ENCODE measurements around the gene TENM4. TPM values are rescaled to one million over a fixed set of nuclear protein-coding genes. Genes with fewer than 3 reads are reported as not detected.
A peak's percentile ranks its signal among the peaks of the same experiment; 100 is the strongest.

The TENM4 gene
- total and polyA plus RNA-seq, 2 of the 8 experiments (the other 6 are each of a cell fraction or from before 2014, with no cell fraction given), result 3.5 to 7.2 TPM

DNA sequence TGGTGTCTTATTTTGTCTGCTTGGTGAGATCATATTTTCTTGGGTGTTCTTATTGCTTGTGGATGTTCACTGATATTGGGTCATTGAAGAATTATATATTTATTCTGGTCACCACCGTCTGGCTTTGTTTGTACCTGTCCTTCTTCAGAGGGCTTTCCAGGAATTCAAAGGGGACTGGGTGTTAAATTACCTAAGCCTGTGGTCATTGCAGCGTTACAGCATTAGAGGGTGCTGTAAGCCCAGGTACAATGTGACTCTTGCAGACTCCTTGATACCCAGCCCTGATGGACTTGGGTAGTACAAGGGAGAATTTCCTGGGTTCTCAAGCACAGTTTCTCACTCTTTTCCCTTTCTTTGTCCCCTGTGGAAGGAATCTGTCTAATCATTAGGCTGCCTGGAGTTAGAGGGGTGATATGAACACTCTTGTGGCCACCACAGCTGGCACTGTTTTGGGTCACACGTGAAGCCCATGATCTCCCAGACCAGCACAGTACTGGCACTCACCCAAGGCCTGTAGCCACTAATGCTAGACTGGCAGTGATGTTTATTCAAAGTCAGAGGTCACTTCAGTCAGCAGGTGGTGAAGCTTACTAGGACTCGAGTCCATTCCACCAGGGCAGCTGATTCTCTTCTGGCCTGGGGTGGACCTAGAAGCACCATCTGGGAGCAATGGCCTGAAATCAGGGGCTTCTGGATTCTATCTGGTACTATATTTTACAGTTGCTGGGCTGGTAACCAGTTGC, 810.1 kb downstream of the TENM4 start:
- no peaks in the 10 kb centered on the region for H4K20me1 ChIP-seq (replicated peaks in 1 of 2; ENCODE audit: control insufficient read depth in 1 of 2, insufficient read depth in 2 of 2, low read length in 2 of 2)
- TF ChIP-seq CTCF (IDR thresholded peaks at IDR 0.05; ENCODE audit: control extremely low read depth in 1 of 3, insufficient read depth in 1 of 3, low read depth in 1 of 3, low read length in 3 of 3) (peak in 2 of 3 experiments; percentile 27 to 61; a peak in 2 of 4 replicates), RAD21 (IDR thresholded peaks at IDR 0.05 in 1 of 2, conservative IDR thresholded peaks at IDR 0.05 in 1 of 2; ENCODE audit: low read depth in 2 of 2, low read length in 2 of 2) (peak; percentile 64 to 70), HDAC6 (IDR thresholded peaks at IDR 0.05; ENCODE audit: low read depth, low read length) (no peak), TEAD4 (IDR thresholded peaks at IDR 0.05; ENCODE audit: low read depth, low read length) (peak; percentile 18; the same call in 1 of the 2 replicates), SIX5 (IDR thresholded peaks at IDR 0.05; ENCODE audit: low read depth, low read length) (0 out of 2 replicates have a peak, but pooled peaks have one; percentile 21), CHD2 (IDR thresholded peaks at IDR 0.05; ENCODE audit: low read length) (no peak), ATF2 (IDR thresholded peaks at IDR 0.05; ENCODE audit: low read length) (no peak)
- no peaks in the 10 kb centered on the region for H3K23me2 ChIP-seq (ENCODE audit: low read depth, low read length)
- H3K4me3 ChIP-seq (ENCODE audit: extremely low read depth in 1 of 4, insufficient read depth in 2 of 4, low read depth in 3 of 4, low read length in 4 of 4), result no peak overlapping the region
- H3K23ac ChIP-seq (ENCODE audit: insufficient read length), result no peak overlapping the region
- H4K91ac ChIP-seq (replicated peaks; ENCODE audit: insufficient read length, low read length), result no peak overlapping the region
- H2BK20ac ChIP-seq (ENCODE audit: low read length), result no peak overlapping the region
- H3K4ac ChIP-seq (replicated peaks; ENCODE audit: insufficient read length, low read depth, low read length), result no peak overlapping the region
- peaks cover 14 to 15% of the 10 kb centered on the region in 2 experiments for H3K9me3 ChIP-seq (ENCODE audit: insufficient read depth in 2 of 2, low read depth in 1 of 2, low read length in 1 of 2)
- no peak overlapping the region for H2AK5ac ChIP-seq (ENCODE audit: low read depth, low read length)
- H3K27ac ChIP-seq (ENCODE audit: low read depth, low read length), result no peak overlapping the region
- no peaks in the 10 kb centered on the region for H3K79me2 ChIP-seq (ENCODE audit: control insufficient read depth in 1 of 2, insufficient read depth in 2 of 2, low read length in 2 of 2)
- H3K4me1 ChIP-seq (replicated peaks in 1 of 4; ENCODE audit: control insufficient read depth in 3 of 4, insufficient read depth in 4 of 4, low read length in 3 of 4), result no peaks in the 10 kb centered on the region
- no peak overlapping the region for H2AFZ ChIP-seq (ENCODE audit: low read length)
- no peak overlapping the region for H3K9ac ChIP-seq (replicated peaks in 1 of 4; ENCODE audit: extremely low read depth in 1 of 4, low read depth in 3 of 4, low read length in 3 of 4)
- no peak overlapping the region for H4K5ac ChIP-seq (ENCODE audit: insufficient read length, low read depth, low read length)
- no peak overlapping the region for H2BK15ac ChIP-seq (ENCODE audit: low read length)
- no peaks in the 10 kb centered on the region for H3K27me3 ChIP-seq (replicated peaks in 1 of 4; ENCODE audit: control insufficient read depth in 3 of 4, extremely low read depth in 1 of 4, insufficient read depth in 3 of 4, low read length in 3 of 4)
- CTCF ChIA-PET (ENCODE audit: partially characterized antibody), result interaction anchor here (1.0 to 1.3 kb wide), 2 partner anchors 12 to 85 kb away, joined by 3 to 5 read pairs; no protein-coding TSS in a partner anchor
- H3K36me3 ChIP-seq (ENCODE audit: control insufficient read depth in 2 of 4, insufficient read depth in 4 of 4, low read length in 3 of 4), result 0 out of 8 replicates have a peak, but pooled peaks cover 0 to 4% (median 0%) of the 10 kb centered on the region in 4 experiments
- no peak overlapping the region for H3K4me2 ChIP-seq (ENCODE audit: insufficient read depth in 1 of 2, low read depth in 2 of 2, low read length in 2 of 2)
- DNase-seq (ENCODE audit: low read depth in 1 of 2, low spot score in 2 of 2) (no peak), FAIRE-seq (peak; percentile 62)
- no peak overlapping the region for H3K14ac ChIP-seq (ENCODE audit: insufficient read length)
- H2BK12ac ChIP-seq (ENCODE audit: low read depth, low read length), result no peak overlapping the region
- no peaks in the 10 kb centered on the region for H3K79me1 ChIP-seq (ENCODE audit: low read depth, low read length)
- H2BK5ac ChIP-seq (ENCODE audit: low read depth, low read length), result no peak overlapping the region
- POLR2A ChIA-PET (ENCODE audit: partially characterized antibody), result no interaction called here
- H4K8ac ChIP-seq (ENCODE audit: extremely low read depth, insufficient read depth, low read length), result no peak overlapping the region
- H3K56ac ChIP-seq (replicated peaks; ENCODE audit: insufficient read length, low read depth, low read length), result no peak overlapping the region
- H2BK120ac ChIP-seq (replicated peaks; ENCODE audit: low read depth, low read length), result no peak overlapping the region
- H3K18ac ChIP-seq (ENCODE audit: extremely low read depth, low read length), result no peak overlapping the region
- 90% methylated on average over 4 of the region's 4 CpGs; no CpG with 5 or more reads in 1 of the 2 experiments for WGBS, 2 experiments (ENCODE audit: extremely low coverage in 1 of 2, insufficient coverage in 1 of 2, insufficient read length in 1 of 2, insufficient replicate concordance in 2 of 2, low coverage in 1 of 2, low lambda C conversion rate in 2 of 2, missing lambda C conversion rate in 1 of 2)
